B cell (primary cell): Measurements from ENCODE around the gene SPATA6L. TPM values are rescaled to one million over a fixed set of nuclear protein-coding genes. Genes with fewer than 3 reads are reported as not detected.

Source experiments
- ATAC-seq: fragments of 200-7000 bp; cut with Tn5 transposase; one replicate; pipeline ENCODE4 v1.10.0; 2021; ENCODE audit warnings: low read depth, mild to moderate bottlenecking, moderate number of reproducible peaks, moderate library complexity
- CTCF ChIA-PET: fragments of 350-600 bp; sonication (Branson Sonifier 250); formaldehyde crosslinking; loops from one replicate; lab custom pipeline; 2021; ENCODE audit warnings: antibody characterized with exemption, inconsistent platforms; lab: Charles Lee
- POLR2A ChIA-PET: fragments of 350-600 bp; sonication (Branson Sonifier 250); formaldehyde crosslinking; loops from one replicate; lab custom pipeline; 2021; ENCODE audit warnings: antibody characterized with exemption; lab: Charles Lee
- DNase-seq: peaks from one replicate; pipeline ENCODE4 v3.0.0; 2013
- H2AFZ ChIP-seq: 2 replicates; pipeline ENCODE4 v1.6.1; 2012; ENCODE audit warnings: mild to moderate bottlenecking, low read depth, low read length; ENCODE audit not compliant: insufficient read depth, poor library complexity, severe bottlenecking
- H3K27ac ChIP-seq, 2 donors: 1 replicate in 1 of 2; 2 replicates in 1 of 2; pipeline ENCODE4 v1.5.1; 2012 to 2013; ENCODE audit warnings: low read length in 2 of 2, mild to moderate bottlenecking in 2 of 2, moderate library complexity in 1 of 2
- H3K27me3 ChIP-seq, 4 experiments: fragments of 200-600 bp in 1 of 4; sonication (generic) in 1 of 4; replicated peaks in 1 of 4; 1 replicate in 2 of 4; 2 replicates in 2 of 4; pipeline versions ENCODE4 v1.6.1 to v1.7.0; 2013 to 2016; ENCODE audit warnings: low read length in 3 of 4, mild to moderate bottlenecking in 2 of 4, mixed read lengths in 1 of 4, moderate library complexity in 1 of 4; ENCODE audit not compliant: insufficient read depth in 4 of 4, control insufficient read depth in 3 of 4; ENCODE audit errors: control extremely low read depth in 1 of 4
- H3K36me3 ChIP-seq, 2 experiments: replicated peaks in 1 of 2; 1 replicate in 1 of 2; 2 replicates in 1 of 2; pipeline versions ENCODE4 v1.6.1 to v1.7.1; 2013; ENCODE audit warnings: low read length in 1 of 2; ENCODE audit not compliant: insufficient read depth in 2 of 2, control insufficient read depth in 1 of 2; ENCODE audit errors: control extremely low read depth in 1 of 2, extremely low read depth in 1 of 2
- H3K4me1 ChIP-seq, 2 donors: fragments of 200-600 bp in 1 of 2; sonication (generic) in 1 of 2; 1 replicate in 1 of 2; 2 replicates in 1 of 2; pipeline versions ENCODE4 v1.5.1 to v1.6.1; 2013 to 2017; ENCODE audit warnings: low read length in 2 of 2; ENCODE audit not compliant: control insufficient read depth in 2 of 2, insufficient read depth in 2 of 2
- H3K4me2 ChIP-seq: replicated peaks from 2 replicates; pipeline ENCODE3; 2012; ENCODE audit warnings: mild to moderate bottlenecking, low read depth, low read length; ENCODE audit not compliant: poor library complexity, severe bottlenecking
- H3K4me3 ChIP-seq, 5 experiments: fragments of 200-600 bp in 1 of 5; sonication (generic) in 1 of 5; 1 replicate in 3 of 5; 2 replicates in 2 of 5; pipeline versions ENCODE4 v1.5.1 to v1.7.0; 2011 to 2016; ENCODE audit warnings: low read length in 4 of 5, mild to moderate bottlenecking in 4 of 5, low read depth in 2 of 5, control low read depth in 1 of 5, moderate library complexity in 1 of 5; ENCODE audit not compliant: insufficient read depth in 1 of 5; ENCODE audit errors: control extremely low read depth in 1 of 5, extremely low read depth in 1 of 5
- H3K79me2 ChIP-seq: fragments of 200-600 bp; sonication (generic); one replicate; pipeline ENCODE4 v1.6.0; 2016; ENCODE audit warnings: low read length; ENCODE audit not compliant: control insufficient read depth, insufficient read depth
- H3K9ac ChIP-seq: fragments of 200-600 bp; sonication (generic); 2 replicates; pipeline ENCODE4 v1.6.1; 2017; ENCODE audit warnings: mild to moderate bottlenecking, low read length, moderate library complexity
- H3K9me3 ChIP-seq, 3 donors: one replicate each; pipeline versions ENCODE4 v1.6.1 to v1.7.1; 2013; ENCODE audit warnings: low read length in 2 of 3; ENCODE audit not compliant: control insufficient read depth in 2 of 3, insufficient read depth in 1 of 3; ENCODE audit errors: control extremely low read depth in 1 of 3
- H4K20me1 ChIP-seq: 2 replicates; pipeline ENCODE4 v1.6.0; 2012; ENCODE audit warnings: mild to moderate bottlenecking, low read length; ENCODE audit not compliant: insufficient read depth, control insufficient read depth, poor library complexity, severe bottlenecking
- H3K27ac Mint-ChIP-seq: one replicate; pipeline ENCODE4 v1.8.0; 2021; ENCODE audit warnings: mixed read lengths
- H3K27me3 Mint-ChIP-seq: one replicate; pipeline ENCODE4 v1.8.0; 2021; ENCODE audit warnings: mixed read lengths
- H3K4me1 Mint-ChIP-seq: one replicate; pipeline ENCODE4 v1.8.0; 2021; ENCODE audit warnings: mixed read lengths
- H3K4me3 Mint-ChIP-seq: one replicate; pipeline ENCODE4 v1.8.0; 2021; ENCODE audit warnings: mixed read lengths
- H3K9me3 Mint-ChIP-seq: one replicate; pipeline ENCODE4 v1.8.0; 2022; ENCODE audit warnings: mixed read lengths; ENCODE audit not compliant: insufficient read depth
- CTCF ChIP-seq: fragments of 200-600 bp; IDR thresholded peaks from one replicate; pipeline ENCODE4 v1.8.0; 2022; ENCODE audit warnings: antibody characterized with exemption, mild to moderate bottlenecking
- EZH2 ChIP-seq: IDR thresholded peaks from 2 replicates; pipeline ENCODE4 v1.6.1; 2012; ENCODE audit warnings: borderline replicate concordance, low read depth, mild to moderate bottlenecking, moderate library complexity, low read length; ENCODE audit not compliant: insufficient read depth, poor library complexity, severe bottlenecking
- WGBS: methylation state at CpG from one replicate; pipeline ENCODE4 v1.1.5; 2013; ENCODE audit warnings: missing lambda C conversion rate; ENCODE audit not compliant: insufficient coverage; 5-methylcytosine and 5-hydroxymethylcytosine counted together
- intact Hi-C: fragments of 100-400 bp; cut with micrococcal nuclease; formaldehyde crosslinking; loops from one replicate; pipeline ENCODE4 v1.10.0; 2022
- polyA plus RNA-seq: library from polyadenylated mRNA; depleted of rRNA; stranded (reverse); fragments of >200 nt; gene quantifications from 2 replicates; pipeline ENCODE4 v1.2.3, GENCODE V29; 2012
- total RNA-seq, 2 donors: library from RNA; stranded (reverse); fragments of 120-200 nt in 1 of 2; gene quantifications; 1 replicate in 1 of 2; 2 replicates in 1 of 2; pipeline versions ENCODE4 v1.2.3 to v1.2.4, GENCODE V29; 2013 to 2022

SPATA6L gene
- total and polyA plus RNA-seq, 2 donors (not counting 1 experiment from before 2014, with no cell fraction given), result 0.09 to 1.2 TPM

- H3K4me2 ChIP-seq, result no peak overlapping the region
- no peaks in the 10 kb centered on the region for H3K79me2 ChIP-seq
- intact Hi-C loops, result no loop called here
- no peak overlapping the region for H3K27ac ChIP-seq
- no peaks in the 10 kb centered on the region for H3K27me3 ChIP-seq
- CTCF ChIA-PET, result interaction anchor here (0.8 kb wide), 1 partner anchor 12 kb away, joined by 3 read pairs; no protein-coding TSS in a partner anchor
- no peaks in the 10 kb centered on the region for H3K27me3 Mint-ChIP-seq
- no peak overlapping the region for H2AFZ ChIP-seq
- POLR2A ChIA-PET, result no interaction called here
- H3K9ac ChIP-seq, result no peak overlapping the region
- no peaks in the 10 kb centered on the region for H3K9me3 ChIP-seq
- no peak overlapping the region for H3K4me3 ChIP-seq
- no peaks in the 10 kb centered on the region for H3K9me3 Mint-ChIP-seq
- no peaks in the 10 kb centered on the region for H3K4me1 Mint-ChIP-seq
- no peaks in the 10 kb centered on the region for H3K4me1 ChIP-seq
- peaks cover 8 to 14% of the 10 kb centered on the region in 2 experiments for H3K36me3 ChIP-seq
- no peaks in the 10 kb centered on the region for H4K20me1 ChIP-seq
- DNase-seq, result no peak
- H3K4me3 Mint-ChIP-seq, result no peak overlapping the region
- ATAC-seq, result no peak
- H3K27ac Mint-ChIP-seq, result no peak overlapping the region
- TF ChIP-seq CTCF (no peak), EZH2 (no peak)
Measured at GRCh38 chr9:4709380-4709779, 43.1 kb upstream of the SPATA6L start.

- no peak overlapping the region for H3K4me2 ChIP-seq
- no peak overlapping the region for H3K9ac ChIP-seq
- Mint-ChIP-seq H3K4me1 (no peaks in the 10 kb centered on the region), H3K27ac (peak overlapping the region; percentile 37), H3K27me3 (no peaks in the 10 kb centered on the region), H3K4me3 (no peak overlapping the region), H3K9me3 (no peaks in the 10 kb centered on the region)
- H3K9me3 ChIP-seq, result no peaks in the 10 kb centered on the region
- 91% methylated on average over 3 of the region's 4 CpGs for WGBS
- TF ChIP-seq EZH2 (no peak), CTCF (no peak)
- ChIA-PET CTCF (no interaction called here), POLR2A (no interaction called here)
- no peaks in the 10 kb centered on the region for H3K4me1 ChIP-seq
- ATAC-seq (no peak), DNase-seq (no peak)
- peaks cover 8 to 11% of the 10 kb centered on the region in 2 experiments for H3K36me3 ChIP-seq
- no peaks in the 10 kb centered on the region for H3K27me3 ChIP-seq
- no peaks in the 10 kb centered on the region for H3K79me2 ChIP-seq
- H4K20me1 ChIP-seq, result no peaks in the 10 kb centered on the region
- peak overlapping the region in 1 of 2 donors; percentile 13 for H3K27ac ChIP-seq
- H2AFZ ChIP-seq, result no peak overlapping the region
- intact Hi-C loops, result no loop called here
- no peak overlapping the region for H3K4me3 ChIP-seq
Measured at GRCh38 chr9:4706971-4707622, 40.8 kb upstream of the SPATA6L start.
